RWPE1 (cell line): ENCODE data around the gene STXBP6.

Experiments used
- CTCF ChIA-PET: fragments of 350-600 bp; sonication (Branson Sonifier 250); formaldehyde crosslinking; extraction: SDS; loops from one replicate; lab custom pipeline; 2021; lab: Yijun Ruan, JAX
- POLR2A ChIA-PET: fragments of 400-600 bp; formaldehyde crosslinking; extraction: SDS; loops from one replicate; lab custom pipeline; 2020; ENCODE audit warnings: antibody characterized with exemption; ENCODE audit not compliant: low non-redundant PET; lab: Yijun Ruan, JAX
- DNase-seq: peaks from one replicate; pipeline ENCODE4 v3.0.0; 2012; ENCODE audit warnings: low spot score
- H3K27ac ChIP-seq: fragments of 450-650 bp; 2 replicates; pipeline ENCODE4 v1.5.1; 2017
- TF ChIP-seq, protein P1 (sequence below): fragments of 450-650 bp; conservative IDR thresholded peaks from 2 replicates; pipeline ENCODE4 v1.5.1; 2017; ENCODE audit warnings: low read depth, mild to moderate bottlenecking

Gene STXBP6

GRCh38 chr14:24890716-24891115 lies 159.2 kb downstream of the STXBP6 start:
- POLR2A ChIA-PET = no interaction called here
- TF ChIP-seq, protein P1, sequence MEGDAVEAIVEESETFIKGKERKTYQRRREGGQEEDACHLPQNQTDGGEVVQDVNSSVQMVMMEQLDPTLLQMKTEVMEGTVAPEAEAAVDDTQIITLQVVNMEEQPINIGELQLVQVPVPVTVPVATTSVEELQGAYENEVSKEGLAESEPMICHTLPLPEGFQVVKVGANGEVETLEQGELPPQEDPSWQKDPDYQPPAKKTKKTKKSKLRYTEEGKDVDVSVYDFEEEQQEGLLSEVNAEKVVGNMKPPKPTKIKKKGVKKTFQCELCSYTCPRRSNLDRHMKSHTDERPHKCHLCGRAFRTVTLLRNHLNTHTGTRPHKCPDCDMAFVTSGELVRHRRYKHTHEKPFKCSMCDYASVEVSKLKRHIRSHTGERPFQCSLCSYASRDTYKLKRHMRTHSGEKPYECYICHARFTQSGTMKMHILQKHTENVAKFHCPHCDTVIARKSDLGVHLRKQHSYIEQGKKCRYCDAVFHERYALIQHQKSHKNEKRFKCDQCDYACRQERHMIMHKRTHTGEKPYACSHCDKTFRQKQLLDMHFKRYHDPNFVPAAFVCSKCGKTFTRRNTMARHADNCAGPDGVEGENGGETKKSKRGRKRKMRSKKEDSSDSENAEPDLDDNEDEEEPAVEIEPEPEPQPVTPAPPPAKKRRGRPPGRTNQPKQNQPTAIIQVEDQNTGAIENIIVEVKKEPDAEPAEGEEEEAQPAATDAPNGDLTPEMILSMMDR = no peak
- DNase-seq = no peak
- CTCF ChIA-PET = no interaction called here
- no peak overlapping the region for H3K27ac ChIP-seq

DNA sequence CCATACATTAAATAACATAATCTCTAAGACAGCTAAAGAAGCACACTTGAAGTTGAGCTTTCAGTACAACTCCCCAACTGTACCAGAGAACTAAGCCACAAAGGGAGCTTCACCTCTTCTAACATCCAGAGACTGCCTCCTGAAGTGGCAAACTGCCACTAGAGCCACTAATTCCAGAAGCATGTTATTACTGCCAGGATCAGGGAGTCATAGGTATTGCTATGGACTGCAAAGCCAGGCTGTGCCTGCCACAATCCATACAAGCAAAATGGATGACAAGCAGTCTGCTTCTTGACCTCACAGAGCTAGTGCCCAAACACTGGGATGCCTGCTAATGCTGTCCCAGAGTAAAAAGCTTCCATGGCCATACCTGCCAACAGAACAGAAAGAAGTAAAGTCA lies 160.1 kb downstream of the STXBP6 start:
- CTCF ChIA-PET = no interaction called here
- TF ChIP-seq, protein P1 = no peak
- DNase-seq = no peak
- POLR2A ChIA-PET = no interaction called here
- H3K27ac ChIP-seq = no peak overlapping the region

DNA sequence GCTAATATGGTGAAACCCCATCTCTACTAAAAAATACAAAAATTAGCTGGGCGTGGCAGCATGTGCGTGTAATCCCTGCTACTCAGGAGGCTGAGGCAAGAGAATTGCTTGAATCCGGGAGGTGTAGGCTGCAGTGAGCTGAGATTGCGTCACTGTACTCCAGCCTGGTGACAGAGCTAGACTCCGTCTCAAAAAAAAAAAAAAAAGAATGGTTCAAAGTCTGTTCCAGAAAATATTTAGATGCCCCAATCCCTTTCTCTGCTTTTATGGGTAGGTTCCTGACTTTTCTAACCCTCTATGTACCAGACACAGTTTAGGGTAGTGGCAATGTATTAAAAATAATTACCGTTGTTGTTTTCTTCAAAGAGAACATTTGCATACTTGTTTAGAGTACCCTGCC lies 161.4 kb downstream of the STXBP6 start:
- TF ChIP-seq, protein P1 = no peak
- no peak overlapping the region for H3K27ac ChIP-seq
- POLR2A ChIA-PET = no interaction called here
- CTCF ChIA-PET = interaction anchor here (0.5 to 0.6 kb wide), 2 partner anchors 35 to 117 kb away, joined by 3 read pairs; no protein-coding TSS in a partner anchor
- DNase-seq = no peak

DNA sequence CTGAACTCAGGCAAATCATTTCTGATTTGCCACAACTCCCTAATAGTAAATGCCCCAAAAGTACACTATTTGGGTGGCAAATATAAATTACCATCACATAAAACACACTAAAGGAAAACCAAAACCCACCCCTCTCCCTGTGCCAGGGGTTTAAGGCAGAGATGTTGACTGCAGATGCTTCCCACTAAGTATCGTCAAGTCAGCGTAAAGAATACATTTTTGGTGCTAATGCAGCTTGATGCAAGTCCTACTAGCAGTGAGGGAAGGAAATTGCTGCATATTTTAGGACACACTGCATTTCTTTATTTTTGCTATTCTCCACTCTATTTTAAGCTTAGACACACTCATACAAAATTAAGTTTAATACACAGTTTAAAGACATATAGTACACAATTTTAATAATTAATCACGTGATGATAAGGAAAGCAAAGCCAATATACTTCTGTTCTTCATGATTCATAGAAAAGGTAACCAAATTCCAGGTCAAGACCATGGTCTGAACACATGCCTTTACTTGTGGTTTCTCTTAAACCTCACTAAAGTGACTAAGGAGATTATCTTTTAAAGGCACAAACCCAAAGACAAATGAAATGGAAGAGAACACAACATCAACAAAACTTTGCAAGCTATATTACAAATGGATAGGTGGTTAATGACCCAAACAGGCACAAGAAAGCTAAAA lies 162.2 kb downstream of the STXBP6 start:
- TF ChIP-seq, protein P1 = no peak
- CTCF ChIA-PET = interaction anchor here (0.5 to 0.6 kb wide), 2 partner anchors 34 to 118 kb away, joined by 3 read pairs; no protein-coding TSS in a partner anchor
- POLR2A ChIA-PET = no interaction called here
- no peak for DNase-seq
- H3K27ac ChIP-seq = no peak overlapping the region

- CTCF ChIA-PET = interaction anchor here (0.6 kb wide), 1 partner anchor 240 kb away, joined by 3 read pairs; no protein-coding TSS in a partner anchor
- POLR2A ChIA-PET = no interaction called here
- TF ChIP-seq, protein P1 = no peak
- H3K27ac ChIP-seq = no peak overlapping the region
- no peak for DNase-seq
These were observed 164.5 kb downstream of the STXBP6 start for GRCh38 chr14:24885410-24885913.

DNA sequence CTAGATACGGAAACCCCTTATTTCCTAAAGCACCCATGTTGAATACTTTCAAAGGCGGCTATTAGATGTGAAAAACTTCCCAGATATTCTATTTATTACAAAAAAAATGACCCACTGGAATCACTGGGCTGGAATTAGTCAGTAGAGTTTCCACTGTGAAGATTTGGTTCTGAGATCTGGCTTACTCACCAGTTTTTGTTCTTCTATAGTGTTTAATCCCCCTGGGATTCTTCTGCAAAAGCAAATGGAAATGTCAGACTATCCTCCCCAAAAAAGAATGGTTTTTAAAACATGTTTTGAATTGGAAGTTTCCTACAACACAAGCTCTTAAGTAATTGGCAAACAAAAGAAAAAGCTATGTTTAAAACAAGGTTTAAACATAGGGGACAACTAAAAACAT lies 166.4 kb downstream of the STXBP6 start:
- H3K27ac ChIP-seq = no peak overlapping the region
- DNase-seq = no peak
- ChIA-PET CTCF (interaction anchor here (0.7 kb wide), 1 partner anchor 136 kb away, joined by 3 read pairs; no protein-coding TSS in a partner anchor), POLR2A (no interaction called here)
- TF ChIP-seq, protein P1 = no peak
